BJ (cell line): ENCODE results near the gene HS3ST1. TPM values are rescaled to one million over a fixed set of nuclear protein-coding genes. Genes with fewer than 3 reads are reported as not detected.

ENCODE experiments used
- CTCF ChIA-PET: fragments of 350-600 bp; formaldehyde crosslinking; extraction: SDS; loops from one replicate; lab custom pipeline; 2021; ENCODE audit warnings: antibody characterized with exemption, inconsistent platforms; lab: Yijun Ruan, JAX
- POLR2A ChIA-PET: fragments of 300-600 bp; sonication (Branson Sonifier 250); formaldehyde crosslinking; extraction: SDS; loops from one replicate; lab custom pipeline; 2021; ENCODE audit warnings: antibody characterized with exemption; lab: Charles Lee
- DNase-seq: peaks from one replicate; pipeline ENCODE4 v3.0.0-alpha.2; 2011; ENCODE audit warnings: low read depth
- H3K27me3 ChIP-seq: 2 replicates; pipeline ENCODE4 v1.6.0; 2011; ENCODE audit warnings: low read length; ENCODE audit not compliant: control insufficient read depth, insufficient read depth
- H3K36me3 ChIP-seq: 2 replicates; pipeline ENCODE4 v1.5.1; 2011; ENCODE audit warnings: low read length; ENCODE audit not compliant: control insufficient read depth, insufficient read depth
- H3K4me3 ChIP-seq: 2 replicates; pipeline ENCODE4 v1.5.1; 2011; ENCODE audit warnings: low read depth, mild to moderate bottlenecking, control low read depth, low read length
- polyA plus RNA-seq: library from polyadenylated mRNA; depleted of rRNA; stranded (reverse); fragments of >200 nt; gene quantifications from 2 replicates; pipeline ENCODE4 v1.2.3, GENCODE V29; 2011
- TF ChIP-seq, protein P1 (sequence below): IDR thresholded peaks from 2 replicates; pipeline ENCODE4 v1.5.1; 2011; ENCODE audit warnings: low read depth, mild to moderate bottlenecking, control low read depth, inconsistent platforms, low read length, moderate library complexity; ENCODE audit not compliant: insufficient read depth

HS3ST1 gene
- polyA plus RNA-seq, 1 experiment: not detected

DNA sequence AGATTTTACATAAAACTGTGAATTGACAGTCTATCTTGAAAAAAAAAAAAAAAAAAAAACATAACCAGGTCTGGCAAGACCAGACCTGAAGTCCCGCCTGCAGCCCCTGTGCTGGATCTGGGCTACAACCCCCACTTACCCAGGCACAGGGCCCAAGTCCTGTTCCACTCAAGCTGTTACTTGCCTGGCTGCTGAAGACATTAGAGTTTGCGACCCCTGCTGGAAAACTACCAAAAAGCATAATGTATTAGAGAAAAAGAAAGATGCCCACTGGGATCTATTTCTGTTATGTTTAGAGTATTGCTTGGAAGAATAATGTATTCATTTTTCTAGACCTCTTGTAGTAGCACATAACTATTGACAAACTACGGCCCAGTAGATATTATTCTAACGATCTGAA, 4.7 kb downstream of the HS3ST1 start:
- TF ChIP-seq, protein P1, sequence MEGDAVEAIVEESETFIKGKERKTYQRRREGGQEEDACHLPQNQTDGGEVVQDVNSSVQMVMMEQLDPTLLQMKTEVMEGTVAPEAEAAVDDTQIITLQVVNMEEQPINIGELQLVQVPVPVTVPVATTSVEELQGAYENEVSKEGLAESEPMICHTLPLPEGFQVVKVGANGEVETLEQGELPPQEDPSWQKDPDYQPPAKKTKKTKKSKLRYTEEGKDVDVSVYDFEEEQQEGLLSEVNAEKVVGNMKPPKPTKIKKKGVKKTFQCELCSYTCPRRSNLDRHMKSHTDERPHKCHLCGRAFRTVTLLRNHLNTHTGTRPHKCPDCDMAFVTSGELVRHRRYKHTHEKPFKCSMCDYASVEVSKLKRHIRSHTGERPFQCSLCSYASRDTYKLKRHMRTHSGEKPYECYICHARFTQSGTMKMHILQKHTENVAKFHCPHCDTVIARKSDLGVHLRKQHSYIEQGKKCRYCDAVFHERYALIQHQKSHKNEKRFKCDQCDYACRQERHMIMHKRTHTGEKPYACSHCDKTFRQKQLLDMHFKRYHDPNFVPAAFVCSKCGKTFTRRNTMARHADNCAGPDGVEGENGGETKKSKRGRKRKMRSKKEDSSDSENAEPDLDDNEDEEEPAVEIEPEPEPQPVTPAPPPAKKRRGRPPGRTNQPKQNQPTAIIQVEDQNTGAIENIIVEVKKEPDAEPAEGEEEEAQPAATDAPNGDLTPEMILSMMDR: no peak
- 0 out of 2 replicates have a peak, but pooled peaks cover under 1% of the 10 kb centered on the region for H3K27me3 ChIP-seq
- ChIA-PET CTCF (interaction anchor here (0.6 kb wide), 1 partner anchor 154 kb away, joined by 3 read pairs; no protein-coding TSS in a partner anchor), POLR2A (no interaction called here)
- H3K36me3 ChIP-seq: no peaks in the 10 kb centered on the region
- no peak for DNase-seq
- no peak overlapping the region for H3K4me3 ChIP-seq

GRCh38 chr4:11423465-11423864, 5.2 kb downstream of the HS3ST1 start:
- POLR2A ChIA-PET: no interaction called here
- Histone ChIP-seq H3K27me3 (no peaks in the 10 kb centered on the region), H3K36me3 (no peaks in the 10 kb centered on the region), H3K4me3 (no peak overlapping the region)
- CTCF ChIA-PET: no interaction called here
- DNase-seq: no peak
- TF ChIP-seq, protein P1: no peak

- H3K4me3 ChIP-seq: no peak overlapping the region
- DNase-seq: no peak
- no peaks in the 10 kb centered on the region for H3K36me3 ChIP-seq
- ChIA-PET POLR2A (no interaction called here), CTCF (no interaction called here)
- TF ChIP-seq, protein P1: no peak
- H3K27me3 ChIP-seq: no peaks in the 10 kb centered on the region
These were observed 7.6 kb downstream of the HS3ST1 start for GRCh38 chr4:11421116-11421515.

- TF ChIP-seq, protein P1: no peak
- no peak for DNase-seq
- no peaks in the 10 kb centered on the region for H3K36me3 ChIP-seq
- H3K4me3 ChIP-seq: no peak overlapping the region
- POLR2A ChIA-PET: no interaction called here
- H3K27me3 ChIP-seq: no peaks in the 10 kb centered on the region
- CTCF ChIA-PET: no interaction called here
These were observed 8.4 kb downstream of the HS3ST1 start for GRCh38 chr4:11420327-11420726.

- no peaks in the 10 kb centered on the region for H3K27me3 ChIP-seq
- no peak for DNase-seq
- TF ChIP-seq, protein P1: no peak
- CTCF ChIA-PET: no interaction called here
- H3K4me3 ChIP-seq: no peak overlapping the region
- POLR2A ChIA-PET: no interaction called here
- no peaks in the 10 kb centered on the region for H3K36me3 ChIP-seq
These were observed 10.1 kb downstream of the HS3ST1 start for GRCh38 chr4:11418610-11419009.
